HepG2 (cell line): ENCODE measurements around the gene HDGFL2. TPM values are rescaled to one million over a fixed set of nuclear protein-coding genes. Genes with fewer than 3 reads are reported as not detected.

ENCODE experiments used
- KLF12 ChIP-seq: sonication (generic); formaldehyde crosslinking; IDR thresholded peaks from 2 replicates; pipeline ENCODE4 v1.4.0; 2020; ENCODE audit warnings: missing genetic modification reagents, borderline replicate concordance
- MEF2D ChIP-seq: sonication (generic); formaldehyde crosslinking; IDR thresholded peaks from 2 replicates; pipeline ENCODE4 v1.5.1; 2020; ENCODE audit warnings: mild to moderate bottlenecking, missing genetic modification reagents
- TEAD2 ChIP-seq: sonication (generic); formaldehyde crosslinking; IDR thresholded peaks from 2 replicates; pipeline ENCODE4 v1.9.0; 2021; ENCODE audit warnings: missing genetic modification reagents
- ZNF329 ChIP-seq: sonication (generic); formaldehyde crosslinking; IDR thresholded peaks from 2 replicates; pipeline ENCODE4 v1.9.0; 2021; ENCODE audit warnings: low read depth, mild to moderate bottlenecking, missing genetic modification reagents
- ZNF44 ChIP-seq: sonication (generic); formaldehyde crosslinking; IDR thresholded peaks from 2 replicates; pipeline ENCODE4 v1.5.1; 2020; ENCODE audit warnings: mild to moderate bottlenecking, missing genetic modification reagents
- polyA plus RNA-seq, 8 experiments: library from polyadenylated mRNA; depleted of rRNA in 3 of 8; stranded (reverse) in 7 of 8; unstranded in 1 of 8; fragments of >200 nt; fragmentation: Illumina TruSeq in 4 of 8; extraction: Trizol in 4 of 8; gene quantifications; 2 replicates each; pipeline versions ENCODE4 v1.2.1 to v1.2.3, GENCODE V29; 2011 to 2016; ENCODE audit warnings: low read depth in 4 of 8, missing spikeins in 1 of 8, mixed read lengths in 1 of 8; ENCODE audit not compliant: insufficient read depth in 1 of 8
- total RNA-seq, 5 experiments: library from RNA; depleted of rRNA; stranded (reverse); fragments of >200 nt; fragmentation: Illumina TruSeq; extraction: Trizol; gene quantifications; 2 replicates each; pipeline ENCODE4 v1.2.3, GENCODE V29; 2016; ENCODE audit warnings: low read depth in 1 of 5
- TF ChIP-seq, protein P1 (sequence below): sonication (generic); formaldehyde crosslinking; IDR thresholded peaks from 2 replicates; pipeline ENCODE4 v1.4.0; 2020; ENCODE audit warnings: mild to moderate bottlenecking, missing genetic modification reagents
- TF ChIP-seq, protein P2 (sequence below): sonication (generic); formaldehyde crosslinking; IDR thresholded peaks from 2 replicates; pipeline ENCODE4 v1.4.0; 2020; ENCODE audit warnings: missing genetic modification reagents, borderline replicate concordance
- TF ChIP-seq, protein P3 (sequence below): sonication (generic); formaldehyde crosslinking; IDR thresholded peaks from 2 replicates; pipeline ENCODE4 v1.9.0; 2021; ENCODE audit warnings: mild to moderate bottlenecking, missing genetic modification reagents

The HDGFL2 gene
- total and polyA plus RNA-seq, 2 of the 13 experiments (the other 11 are each of a cell fraction or from before 2014, with no cell fraction given), result 20.0 to 51.1 TPM

DNA sequence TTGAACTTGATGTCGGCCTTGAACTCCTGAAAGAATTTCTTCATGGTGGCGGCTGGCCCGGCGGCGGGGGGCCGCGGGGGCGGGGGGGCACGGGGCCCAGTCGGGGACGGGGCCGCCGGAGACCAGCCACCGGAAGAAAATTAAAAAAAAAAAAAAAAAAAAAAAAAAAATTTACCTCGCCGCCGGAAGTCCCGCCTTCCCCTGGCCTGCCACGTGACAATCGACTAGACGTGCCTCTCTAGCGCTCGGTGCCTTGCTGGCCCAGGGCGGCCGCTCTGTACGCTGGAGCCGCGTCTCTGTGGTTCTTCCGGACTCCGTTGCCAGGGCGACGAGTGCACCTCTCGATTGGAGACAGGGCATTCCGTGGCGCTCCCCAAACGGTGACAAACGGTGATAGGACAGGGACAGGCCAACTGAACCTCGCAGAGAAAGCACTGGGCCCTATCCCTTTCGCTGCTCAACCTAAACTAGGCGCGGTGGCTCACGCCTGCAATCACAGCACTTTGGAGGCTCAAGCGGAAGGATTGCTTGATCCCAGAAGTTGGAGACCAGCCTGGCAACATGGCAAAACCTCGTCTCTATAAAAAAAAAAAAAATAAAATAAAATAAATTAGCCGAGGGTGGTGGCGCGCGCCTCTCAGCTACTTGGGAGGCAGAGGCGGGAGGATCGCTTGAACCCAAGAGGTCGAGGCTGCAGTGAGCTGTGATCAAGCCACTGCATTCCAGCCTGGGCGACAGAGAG is 14.3 kb upstream of the HDGFL2 start, which contains the start of gene UBXN6 (continued):
- TF ChIP-seq, protein P1, sequence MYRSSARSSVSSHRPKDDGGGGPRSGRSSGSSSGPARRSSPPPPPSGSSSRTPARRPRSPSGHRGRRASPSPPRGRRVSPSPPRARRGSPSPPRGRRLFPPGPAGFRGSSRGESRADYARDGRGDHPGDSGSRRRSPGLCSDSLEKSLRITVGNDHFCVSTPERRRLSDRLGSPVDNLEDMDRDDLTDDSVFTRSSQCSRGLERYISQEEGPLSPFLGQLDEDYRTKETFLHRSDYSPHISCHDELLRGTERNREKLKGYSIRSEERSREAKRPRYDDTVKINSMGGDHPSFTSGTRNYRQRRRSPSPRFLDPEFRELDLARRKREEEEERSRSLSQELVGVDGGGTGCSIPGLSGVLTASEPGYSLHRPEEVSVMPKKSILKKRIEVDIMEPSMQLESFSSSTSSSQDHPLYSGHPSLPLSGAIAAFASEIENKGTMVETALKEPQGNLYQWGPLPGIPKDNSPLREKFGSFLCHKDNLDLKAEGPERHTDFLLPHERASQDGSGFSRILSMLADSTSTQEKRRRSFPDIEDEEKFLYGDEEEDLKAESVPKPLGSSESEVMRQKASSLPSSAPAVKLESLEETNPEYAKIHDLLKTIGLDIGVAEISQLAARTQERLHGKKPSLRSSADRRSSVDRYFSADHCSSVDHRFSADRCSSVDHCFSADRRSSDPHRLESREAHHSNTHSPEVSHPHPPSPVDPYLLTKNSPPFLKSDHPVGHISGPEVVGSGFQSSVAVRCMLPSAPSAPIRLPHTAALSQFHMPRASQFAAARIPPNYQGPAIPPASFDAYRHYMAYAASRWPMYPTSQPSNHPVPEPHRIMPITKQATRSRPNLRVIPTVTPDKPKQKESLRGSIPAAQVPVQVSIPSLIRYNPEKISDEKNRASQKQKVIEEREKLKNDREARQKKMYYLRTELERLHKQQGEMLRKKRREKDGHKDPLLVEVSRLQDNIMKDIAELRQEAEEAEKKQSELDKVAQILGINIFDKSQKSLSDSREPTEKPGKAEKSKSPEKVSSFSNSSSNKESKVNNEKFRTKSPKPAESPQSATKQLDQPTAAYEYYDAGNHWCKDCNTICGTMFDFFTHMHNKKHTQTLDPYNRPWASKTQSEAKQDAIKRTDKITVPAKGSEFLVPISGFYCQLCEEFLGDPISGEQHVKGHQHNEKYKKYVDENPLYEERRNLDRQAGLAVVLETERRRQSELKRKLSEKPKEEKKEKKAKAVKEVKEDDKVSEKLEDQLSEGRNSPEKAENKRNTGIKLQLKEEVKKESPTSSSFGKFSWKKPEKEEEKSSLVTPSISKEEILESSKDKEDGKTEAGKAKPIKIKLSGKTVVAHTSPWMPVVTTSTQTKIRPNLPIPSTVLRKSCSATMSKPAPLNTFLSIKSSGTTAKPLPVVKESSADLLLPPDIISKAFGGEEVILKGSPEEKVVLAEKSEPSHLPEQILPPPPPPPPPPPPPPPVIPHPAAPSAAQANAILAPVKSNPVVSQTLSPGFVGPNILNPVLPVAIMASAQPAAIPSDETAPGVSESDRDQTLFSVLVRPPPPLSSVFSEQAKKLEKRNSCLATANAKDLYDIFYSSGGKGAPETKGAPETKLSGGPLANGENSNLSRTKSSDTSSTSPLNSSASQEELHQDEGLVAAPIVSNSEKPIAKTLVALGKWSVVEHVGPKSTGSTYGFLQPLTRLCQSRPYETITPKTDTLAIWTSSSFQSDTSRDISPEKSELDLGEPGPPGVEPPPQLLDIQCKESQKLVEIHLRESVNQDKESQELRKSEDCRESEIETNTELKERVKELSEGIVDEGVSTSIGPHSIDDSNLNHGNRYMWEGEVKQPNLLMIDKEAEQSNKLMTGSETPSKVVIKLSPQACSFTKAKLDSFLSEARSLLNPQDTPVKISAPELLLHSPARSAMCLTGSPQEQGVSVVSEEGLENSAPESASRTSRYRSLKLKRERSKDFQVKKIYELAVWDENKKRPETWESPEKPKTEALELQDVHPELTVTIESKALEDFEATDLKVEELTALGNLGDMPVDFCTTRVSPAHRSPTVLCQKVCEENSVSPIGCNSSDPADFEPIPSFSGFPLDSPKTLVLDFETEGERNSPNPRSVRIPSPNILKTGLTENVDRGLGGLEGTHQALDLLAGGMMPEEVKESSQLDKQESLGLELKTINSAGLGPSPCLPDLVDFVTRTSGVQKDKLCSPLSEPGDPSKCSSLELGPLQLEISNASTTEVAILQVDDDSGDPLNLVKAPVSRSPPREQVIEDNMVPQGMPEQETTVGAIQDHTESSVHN, result no peak
- no peak for TF ChIP-seq TEAD2 (CRISPR knock-in tag)
- TF ChIP-seq, protein P2, sequence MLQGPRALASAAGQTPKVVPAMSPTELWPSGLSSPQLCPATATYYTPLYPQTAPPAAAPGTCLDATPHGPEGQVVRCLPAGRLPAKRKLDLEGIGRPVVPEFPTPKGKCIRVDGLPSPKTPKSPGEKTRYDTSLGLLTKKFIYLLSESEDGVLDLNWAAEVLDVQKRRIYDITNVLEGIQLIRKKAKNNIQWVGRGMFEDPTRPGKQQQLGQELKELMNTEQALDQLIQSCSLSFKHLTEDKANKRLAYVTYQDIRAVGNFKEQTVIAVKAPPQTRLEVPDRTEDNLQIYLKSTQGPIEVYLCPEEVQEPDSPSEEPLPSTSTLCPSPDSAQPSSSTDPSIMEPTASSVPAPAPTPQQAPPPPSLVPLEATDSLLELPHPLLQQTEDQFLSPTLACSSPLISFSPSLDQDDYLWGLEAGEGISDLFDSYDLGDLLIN, result no peak
- TF ChIP-seq MEF2D, result peak; percentile 65; the same call in 1 of the 2 replicates
- no peak for TF ChIP-seq ZNF329 (CRISPR knock-in tag)
- TF ChIP-seq KLF12 (CRISPR knock-in tag), result no peak
- TF ChIP-seq, protein P3, sequence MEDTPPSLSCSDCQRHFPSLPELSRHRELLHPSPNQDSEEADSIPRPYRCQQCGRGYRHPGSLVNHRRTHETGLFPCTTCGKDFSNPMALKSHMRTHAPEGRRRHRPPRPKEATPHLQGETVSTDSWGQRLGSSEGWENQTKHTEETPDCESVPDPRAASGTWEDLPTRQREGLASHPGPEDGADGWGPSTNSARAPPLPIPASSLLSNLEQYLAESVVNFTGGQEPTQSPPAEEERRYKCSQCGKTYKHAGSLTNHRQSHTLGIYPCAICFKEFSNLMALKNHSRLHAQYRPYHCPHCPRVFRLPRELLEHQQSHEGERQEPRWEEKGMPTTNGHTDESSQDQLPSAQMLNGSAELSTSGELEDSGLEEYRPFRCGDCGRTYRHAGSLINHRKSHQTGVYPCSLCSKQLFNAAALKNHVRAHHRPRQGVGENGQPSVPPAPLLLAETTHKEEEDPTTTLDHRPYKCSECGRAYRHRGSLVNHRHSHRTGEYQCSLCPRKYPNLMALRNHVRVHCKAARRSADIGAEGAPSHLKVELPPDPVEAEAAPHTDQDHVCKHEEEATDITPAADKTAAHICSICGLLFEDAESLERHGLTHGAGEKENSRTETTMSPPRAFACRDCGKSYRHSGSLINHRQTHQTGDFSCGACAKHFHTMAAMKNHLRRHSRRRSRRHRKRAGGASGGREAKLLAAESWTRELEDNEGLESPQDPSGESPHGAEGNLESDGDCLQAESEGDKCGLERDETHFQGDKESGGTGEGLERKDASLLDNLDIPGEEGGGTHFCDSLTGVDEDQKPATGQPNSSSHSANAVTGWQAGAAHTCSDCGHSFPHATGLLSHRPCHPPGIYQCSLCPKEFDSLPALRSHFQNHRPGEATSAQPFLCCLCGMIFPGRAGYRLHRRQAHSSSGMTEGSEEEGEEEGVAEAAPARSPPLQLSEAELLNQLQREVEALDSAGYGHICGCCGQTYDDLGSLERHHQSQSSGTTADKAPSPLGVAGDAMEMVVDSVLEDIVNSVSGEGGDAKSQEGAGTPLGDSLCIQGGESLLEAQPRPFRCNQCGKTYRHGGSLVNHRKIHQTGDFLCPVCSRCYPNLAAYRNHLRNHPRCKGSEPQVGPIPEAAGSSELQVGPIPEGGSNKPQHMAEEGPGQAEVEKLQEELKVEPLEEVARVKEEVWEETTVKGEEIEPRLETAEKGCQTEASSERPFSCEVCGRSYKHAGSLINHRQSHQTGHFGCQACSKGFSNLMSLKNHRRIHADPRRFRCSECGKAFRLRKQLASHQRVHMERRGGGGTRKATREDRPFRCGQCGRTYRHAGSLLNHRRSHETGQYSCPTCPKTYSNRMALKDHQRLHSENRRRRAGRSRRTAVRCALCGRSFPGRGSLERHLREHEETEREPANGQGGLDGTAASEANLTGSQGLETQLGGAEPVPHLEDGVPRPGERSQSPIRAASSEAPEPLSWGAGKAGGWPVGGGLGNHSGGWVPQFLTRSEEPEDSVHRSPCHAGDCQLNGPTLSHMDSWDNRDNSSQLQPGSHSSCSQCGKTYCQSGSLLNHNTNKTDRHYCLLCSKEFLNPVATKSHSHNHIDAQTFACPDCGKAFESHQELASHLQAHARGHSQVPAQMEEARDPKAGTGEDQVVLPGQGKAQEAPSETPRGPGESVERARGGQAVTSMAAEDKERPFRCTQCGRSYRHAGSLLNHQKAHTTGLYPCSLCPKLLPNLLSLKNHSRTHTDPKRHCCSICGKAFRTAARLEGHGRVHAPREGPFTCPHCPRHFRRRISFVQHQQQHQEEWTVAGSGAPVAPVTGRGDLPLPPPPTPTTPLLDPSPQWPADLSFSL (CRISPR knock-in tag), result no peak
- peak; percentile 33; the same call in 1 of the 2 replicates for TF ChIP-seq ZNF44
